ENCODE results near the gene KSR2. TPM values are rescaled to one million over a fixed set of nuclear protein-coding genes. Genes with fewer than 3 reads are reported as not detected.

Gene KSR2
- total and polyA plus RNA-seq, 2 of the 13 experiments (the other 11 are each of a cell fraction or from before 2014, with no cell fraction given), result 0.02 TPM; not detected in 1

DNA sequence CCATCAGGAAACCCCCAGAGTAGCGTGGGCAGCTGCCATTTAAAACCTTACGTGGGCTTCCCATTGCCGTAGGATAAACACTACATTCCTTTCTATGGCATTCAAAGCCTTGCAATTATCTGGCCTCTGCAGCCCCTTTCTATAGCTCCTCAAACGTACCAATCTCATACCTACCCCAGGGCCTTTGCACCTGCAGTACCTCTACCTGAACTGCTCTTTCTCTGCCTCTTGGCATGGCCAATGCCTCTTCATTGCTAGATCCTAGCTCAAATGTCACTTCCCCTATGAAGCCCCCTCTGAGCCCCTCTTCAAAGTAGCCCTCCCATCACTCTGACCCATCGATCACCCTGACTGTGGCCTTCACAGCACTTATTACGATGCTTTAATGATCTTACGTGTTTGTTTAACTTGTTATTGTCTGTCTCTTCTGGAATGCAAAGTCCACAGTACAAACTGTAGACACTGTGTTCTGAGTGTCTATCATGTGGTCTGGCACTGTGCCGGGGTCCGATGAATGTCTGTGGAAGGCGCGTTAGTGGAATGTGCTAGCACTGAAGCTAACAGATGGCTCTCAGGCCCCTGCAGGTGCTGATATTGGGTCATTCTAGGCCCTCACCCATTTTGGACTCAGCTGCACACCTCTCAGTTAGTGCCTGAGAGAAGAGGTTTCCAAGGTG lies 450.1 kb downstream of the KSR2 start (continued):
- TF ChIP-seq, protein P1, sequence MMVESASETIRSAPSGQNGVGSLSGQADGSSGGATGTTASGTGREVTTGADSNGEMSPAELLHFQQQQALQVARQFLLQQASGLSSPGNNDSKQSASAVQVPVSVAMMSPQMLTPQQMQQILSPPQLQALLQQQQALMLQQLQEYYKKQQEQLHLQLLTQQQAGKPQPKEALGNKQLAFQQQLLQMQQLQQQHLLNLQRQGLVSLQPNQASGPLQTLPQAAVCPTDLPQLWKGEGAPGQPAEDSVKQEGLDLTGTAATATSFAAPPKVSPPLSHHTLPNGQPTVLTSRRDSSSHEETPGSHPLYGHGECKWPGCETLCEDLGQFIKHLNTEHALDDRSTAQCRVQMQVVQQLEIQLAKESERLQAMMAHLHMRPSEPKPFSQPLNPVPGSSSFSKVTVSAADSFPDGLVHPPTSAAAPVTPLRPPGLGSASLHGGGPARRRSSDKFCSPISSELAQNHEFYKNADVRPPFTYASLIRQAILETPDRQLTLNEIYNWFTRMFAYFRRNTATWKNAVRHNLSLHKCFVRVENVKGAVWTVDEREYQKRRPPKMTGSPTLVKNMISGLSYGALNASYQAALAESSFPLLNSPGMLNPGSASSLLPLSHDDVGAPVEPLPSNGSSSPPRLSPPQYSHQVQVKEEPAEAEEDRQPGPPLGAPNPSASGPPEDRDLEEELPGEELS (CRISPR knock-in tag; IDR thresholded peaks at IDR 0.05), result peak; percentile 41
- TF ChIP-seq HOXA7 (CRISPR knock-in tag; IDR thresholded peaks at IDR 0.05) (no peak), ZNF772 (CRISPR knock-in tag; IDR thresholded peaks at IDR 0.05) (no peak), HMGA1 (CRISPR knock-in tag; conservative IDR thresholded peaks at IDR 0.05) (no peak), FOXP1 (IDR thresholded peaks at IDR 0.05) (no peak), FOXP1 (CRISPR knock-in tag; IDR thresholded peaks at IDR 0.05) (peak; percentile 50; the same call in 1 of the 2 replicates), ISX (CRISPR knock-in tag; conservative IDR thresholded peaks at IDR 0.05) (no peak)

DNA sequence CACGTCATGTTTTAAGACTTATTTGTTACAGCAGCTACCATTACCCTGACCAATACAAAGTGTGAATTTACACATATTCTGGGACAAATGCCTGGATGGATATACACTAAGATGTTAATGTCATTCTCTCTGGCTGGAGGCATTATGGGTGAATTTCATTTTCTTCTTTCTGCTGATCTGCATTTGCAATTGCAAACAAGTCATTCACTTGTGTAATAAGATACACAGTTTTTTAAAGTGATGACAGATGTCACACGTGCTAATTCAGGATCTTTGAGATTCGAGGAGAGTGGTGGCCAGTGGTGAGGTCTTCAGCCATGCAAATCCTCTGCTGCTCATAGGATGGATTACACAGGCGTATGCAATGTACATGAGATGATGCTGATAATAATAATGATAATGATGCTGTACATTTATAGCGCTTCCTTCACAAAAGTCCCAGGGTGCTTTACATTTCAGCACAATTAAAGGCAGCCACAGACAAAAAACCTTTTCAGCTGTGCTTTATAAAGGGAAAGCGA lies 451.5 kb downstream of the KSR2 start:
- H2AFZ ChIP-seq (ENCODE audit: low read length), result no peak overlapping the region
- H3K9ac ChIP-seq (ENCODE audit: insufficient read depth, low read depth, low read length), result no peak overlapping the region
- ATAC-seq (no peak), FAIRE-seq (no peak), DNase-seq (ENCODE audit: low spot score) (no peak)
- no peaks in the 10 kb centered on the region for H3K79me2 ChIP-seq (ENCODE audit: insufficient read depth, low read length)
- ChIA-PET POLR2A (no interaction called here), CTCF (ENCODE audit: low intra/inter-chr PET ratio, low total read pairs) (no interaction called here)
- no peaks in the 10 kb centered on the region for H4K20me1 ChIP-seq (ENCODE audit: insufficient read depth, low read length)
- H3K4me1 ChIP-seq (ENCODE audit: insufficient read depth, low read length), result peaks cover 17% of the 10 kb centered on the region
- peaks cover 0 to 6% of the 10 kb centered on the region in 2 experiments; a peak in 1 of 5 replicates for H3K27me3 ChIP-seq (ENCODE audit: control insufficient read depth in 1 of 2, insufficient read depth in 2 of 2, low read length in 2 of 2)
- H3K36me3 ChIP-seq (replicated peaks in 1 of 2; ENCODE audit: control insufficient read depth in 1 of 2, insufficient read depth in 2 of 2, low read length in 2 of 2), result no peaks in the 10 kb centered on the region
- no peaks in the 10 kb centered on the region for H3K9me3 ChIP-seq (ENCODE audit: low read length)
- intact Hi-C loops (cut with micrococcal nuclease; ENCODE audit: unreplicated experiment) (no loop called here), in situ Hi-C loops (cut with HindIII; ENCODE audit: extremely low pct_ligation_motif_present, low pct_unique_long_range_greater_than_20kb) (no loop called here)
- 69% methylated on average over 6 of the region's 6 CpGs for WGBS (ENCODE audit: low lambda C conversion rate)
- H3K4me3 ChIP-seq (replicated peaks in 1 of 3; ENCODE audit: insufficient read depth in 1 of 3, low read depth in 2 of 3, low read length in 3 of 3), result no peak overlapping the region
- no TSS peak for BruUV-seq (replicated peaks)
- H3K4me2 ChIP-seq (ENCODE audit: low read depth, low read length), result no peak overlapping the region
- H3K27ac ChIP-seq (ENCODE audit: extremely low read length, insufficient read depth, low read length), result no peak overlapping the region
- TF ChIP-seq, protein P2, sequence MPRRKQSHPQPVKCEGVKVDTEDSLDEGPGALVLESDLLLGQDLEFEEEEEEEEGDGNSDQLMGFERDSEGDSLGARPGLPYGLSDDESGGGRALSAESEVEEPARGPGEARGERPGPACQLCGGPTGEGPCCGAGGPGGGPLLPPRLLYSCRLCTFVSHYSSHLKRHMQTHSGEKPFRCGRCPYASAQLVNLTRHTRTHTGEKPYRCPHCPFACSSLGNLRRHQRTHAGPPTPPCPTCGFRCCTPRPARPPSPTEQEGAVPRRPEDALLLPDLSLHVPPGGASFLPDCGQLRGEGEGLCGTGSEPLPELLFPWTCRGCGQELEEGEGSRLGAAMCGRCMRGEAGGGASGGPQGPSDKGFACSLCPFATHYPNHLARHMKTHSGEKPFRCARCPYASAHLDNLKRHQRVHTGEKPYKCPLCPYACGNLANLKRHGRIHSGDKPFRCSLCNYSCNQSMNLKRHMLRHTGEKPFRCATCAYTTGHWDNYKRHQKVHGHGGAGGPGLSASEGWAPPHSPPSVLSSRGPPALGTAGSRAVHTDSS (CRISPR knock-in tag; conservative IDR thresholded peaks at IDR 0.05), result no peak
- TF ChIP-seq ZNF761 (CRISPR knock-in tag; conservative IDR thresholded peaks at IDR 0.05) (no peak), HOXD1 (CRISPR knock-in tag; IDR thresholded peaks at IDR 0.05) (no peak)
- TF ChIP-seq, protein P3, sequence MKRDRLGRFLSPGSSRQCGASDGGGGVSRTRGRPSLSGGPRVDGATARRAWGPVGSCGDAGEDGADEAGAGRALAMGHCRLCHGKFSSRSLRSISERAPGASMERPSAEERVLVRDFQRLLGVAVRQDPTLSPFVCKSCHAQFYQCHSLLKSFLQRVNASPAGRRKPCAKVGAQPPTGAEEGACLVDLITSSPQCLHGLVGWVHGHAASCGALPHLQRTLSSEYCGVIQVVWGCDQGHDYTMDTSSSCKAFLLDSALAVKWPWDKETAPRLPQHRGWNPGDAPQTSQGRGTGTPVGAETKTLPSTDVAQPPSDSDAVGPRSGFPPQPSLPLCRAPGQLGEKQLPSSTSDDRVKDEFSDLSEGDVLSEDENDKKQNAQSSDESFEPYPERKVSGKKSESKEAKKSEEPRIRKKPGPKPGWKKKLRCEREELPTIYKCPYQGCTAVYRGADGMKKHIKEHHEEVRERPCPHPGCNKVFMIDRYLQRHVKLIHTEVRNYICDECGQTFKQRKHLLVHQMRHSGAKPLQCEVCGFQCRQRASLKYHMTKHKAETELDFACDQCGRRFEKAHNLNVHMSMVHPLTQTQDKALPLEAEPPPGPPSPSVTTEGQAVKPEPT (CRISPR knock-in tag; IDR thresholded peaks at IDR 0.05; ENCODE audit: low read depth), result no peak
- TF ChIP-seq, protein P4, sequence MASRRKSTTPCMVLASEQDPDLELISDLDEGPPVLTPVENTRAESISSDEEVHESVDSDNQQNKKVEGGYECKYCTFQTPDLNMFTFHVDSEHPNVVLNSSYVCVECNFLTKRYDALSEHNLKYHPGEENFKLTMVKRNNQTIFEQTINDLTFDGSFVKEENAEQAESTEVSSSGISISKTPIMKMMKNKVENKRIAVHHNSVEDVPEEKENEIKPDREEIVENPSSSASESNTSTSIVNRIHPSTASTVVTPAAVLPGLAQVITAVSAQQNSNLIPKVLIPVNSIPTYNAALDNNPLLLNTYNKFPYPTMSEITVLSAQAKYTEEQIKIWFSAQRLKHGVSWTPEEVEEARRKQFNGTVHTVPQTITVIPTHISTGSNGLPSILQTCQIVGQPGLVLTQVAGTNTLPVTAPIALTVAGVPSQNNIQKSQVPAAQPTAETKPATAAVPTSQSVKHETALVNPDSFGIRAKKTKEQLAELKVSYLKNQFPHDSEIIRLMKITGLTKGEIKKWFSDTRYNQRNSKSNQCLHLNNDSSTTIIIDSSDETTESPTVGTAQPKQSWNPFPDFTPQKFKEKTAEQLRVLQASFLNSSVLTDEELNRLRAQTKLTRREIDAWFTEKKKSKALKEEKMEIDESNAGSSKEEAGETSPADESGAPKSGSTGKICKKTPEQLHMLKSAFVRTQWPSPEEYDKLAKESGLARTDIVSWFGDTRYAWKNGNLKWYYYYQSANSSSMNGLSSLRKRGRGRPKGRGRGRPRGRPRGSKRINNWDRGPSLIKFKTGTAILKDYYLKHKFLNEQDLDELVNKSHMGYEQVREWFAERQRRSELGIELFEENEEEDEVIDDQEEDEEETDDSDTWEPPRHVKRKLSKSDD (CRISPR knock-in tag; IDR thresholded peaks at IDR 0.05; ENCODE audit: low read depth), result no peak

All from HepG2 (cell line).